H9 (cell line): ENCODE results near the gene HAPLN2. TPM values are rescaled to one million over a fixed set of nuclear protein-coding genes. Genes with fewer than 3 reads are reported as not detected.
A peak's percentile ranks its signal among the peaks of the same experiment; 100 is the strongest.

ENCODE experiments used
- DNase-seq: peaks from one replicate; pipeline ENCODE4 v3.0.0-alpha.2; 2017
- H2AFZ ChIP-seq: one replicate; pipeline ENCODE4 v1.6.1; 2013; ENCODE audit warnings: mild to moderate bottlenecking, low read length, control low read depth, moderate library complexity
- H2AK5ac ChIP-seq: 2 replicates; pipeline ENCODE4 v1.6.1; 2013; ENCODE audit warnings: low read length, control low read depth, mixed read lengths; ENCODE audit not compliant: insufficient read length
- H2BK120ac ChIP-seq: one replicate; pipeline ENCODE4 v1.6.1; 2013; ENCODE audit warnings: low read depth, mild to moderate bottlenecking, low read length, control low read depth, inconsistent platforms; ENCODE audit not compliant: poor library complexity, severe bottlenecking
- H2BK12ac ChIP-seq: 2 replicates; pipeline ENCODE4 v1.6.1; 2013; ENCODE audit warnings: low read length, control low read depth, mixed read lengths, low read depth; ENCODE audit not compliant: insufficient read length
- H2BK15ac ChIP-seq: 2 replicates; pipeline ENCODE4 v1.6.1; 2013; ENCODE audit warnings: low read depth, low read length, control low read depth
- H2BK20ac ChIP-seq: one replicate; pipeline ENCODE4 v1.6.1; 2013; ENCODE audit warnings: low read depth, mild to moderate bottlenecking, low read length, control low read depth, inconsistent platforms; ENCODE audit not compliant: poor library complexity, severe bottlenecking
- H2BK5ac ChIP-seq: 2 replicates; pipeline ENCODE4 v1.6.1; 2013; ENCODE audit warnings: low read length, control low read depth, mixed read lengths; ENCODE audit not compliant: insufficient read length
- H3K14ac ChIP-seq: 2 replicates; pipeline ENCODE4 v1.6.1; 2013; ENCODE audit warnings: low read length, control low read depth; ENCODE audit not compliant: insufficient read depth
- H3K18ac ChIP-seq: 2 replicates; pipeline ENCODE4 v1.6.1; 2013; ENCODE audit warnings: low read depth, mild to moderate bottlenecking, mixed read lengths, low read length, control low read depth; ENCODE audit not compliant: insufficient read length
- H3K23ac ChIP-seq: 2 replicates; pipeline ENCODE4 v1.6.1; 2013; ENCODE audit warnings: low read length, control low read depth, mixed read lengths, low read depth; ENCODE audit not compliant: insufficient read length
- H3K23me2 ChIP-seq: 2 replicates; pipeline ENCODE4 v1.6.1; 2013; ENCODE audit warnings: low read depth, mild to moderate bottlenecking, mixed read lengths, low read length, control low read depth; ENCODE audit not compliant: insufficient read length, poor library complexity, severe bottlenecking
- H3K27ac ChIP-seq: 2 replicates; pipeline ENCODE4 v1.5.1; 2013; ENCODE audit warnings: low read length, control low read depth, mixed read lengths, low read depth; ENCODE audit not compliant: insufficient read length
- H3K27me3 ChIP-seq: 2 replicates; pipeline ENCODE4 v1.6.1; 2013; ENCODE audit warnings: low read length, control low read depth, inconsistent platforms; ENCODE audit not compliant: insufficient read depth
- H3K4ac ChIP-seq: 2 replicates; pipeline ENCODE4 v1.6.1; 2013; ENCODE audit warnings: low read depth, mild to moderate bottlenecking, control low read depth, inconsistent platforms, low read length, moderate library complexity
- H3K4me1 ChIP-seq: 2 replicates; pipeline ENCODE4 v1.6.1; 2013; ENCODE audit warnings: low read length, control low read depth, inconsistent platforms; ENCODE audit not compliant: insufficient read depth
- H3K4me2 ChIP-seq: 2 replicates; pipeline ENCODE4 v1.6.1; 2013; ENCODE audit warnings: low read length, control low read depth, mixed read lengths; ENCODE audit not compliant: insufficient read length, insufficient read depth
- H3K56ac ChIP-seq: 2 replicates; pipeline ENCODE4 v1.6.1; 2013; ENCODE audit warnings: low read depth, mild to moderate bottlenecking, mixed read lengths, low read length, control low read depth; ENCODE audit not compliant: insufficient read length
- H3K79me1 ChIP-seq: 2 replicates; pipeline ENCODE4 v1.6.1; 2013; ENCODE audit warnings: low read depth, mild to moderate bottlenecking, moderate library complexity, low read length, control low read depth, inconsistent platforms; ENCODE audit not compliant: insufficient read depth, poor library complexity, severe bottlenecking
- H3K79me2 ChIP-seq: 2 replicates; pipeline ENCODE4 v1.6.1; 2013; ENCODE audit warnings: low read length, control low read depth, inconsistent platforms; ENCODE audit not compliant: insufficient read depth
- H3K9ac ChIP-seq: 2 replicates; pipeline ENCODE4 v1.6.1; 2013; ENCODE audit warnings: low read length, control low read depth, mixed read lengths; ENCODE audit not compliant: insufficient read length; ENCODE audit errors: extremely low read depth
- H3K9me3 ChIP-seq: one replicate; pipeline ENCODE4 v1.6.1; 2013; ENCODE audit warnings: low read depth, low read length, inconsistent platforms; ENCODE audit not compliant: control insufficient read depth
- H3T11ph ChIP-seq: one replicate; pipeline ENCODE4 v1.6.1; 2013; ENCODE audit warnings: mild to moderate bottlenecking, low read length, control low read depth, inconsistent platforms
- H4K20me1 ChIP-seq: one replicate; pipeline ENCODE4 v1.6.1; 2013; ENCODE audit not compliant: control insufficient read depth, insufficient read length, insufficient read depth
- H4K5ac ChIP-seq: 2 replicates; pipeline ENCODE4 v1.6.1; 2013; ENCODE audit warnings: low read depth, mild to moderate bottlenecking, mixed read lengths, low read length, control low read depth; ENCODE audit not compliant: insufficient read length
- H4K8ac ChIP-seq: replicated peaks from 2 replicates; pipeline ENCODE4 v1.6.1; 2013; ENCODE audit warnings: low read length, control low read depth, mixed read lengths, low read depth; ENCODE audit not compliant: insufficient read length
- H4K91ac ChIP-seq: 2 replicates; pipeline ENCODE4 v1.6.1; 2013; ENCODE audit warnings: low read depth, mild to moderate bottlenecking, moderate library complexity, mixed read lengths, low read length, control low read depth; ENCODE audit not compliant: insufficient read length
- H3K27ac Mint-ChIP-seq, 3 experiments: 2 replicates in 2 of 3; 3 replicates in 1 of 3; pipeline ENCODE4 v1.8.0; 2020 to 2021; ENCODE audit warnings: mixed read lengths in 3 of 3, mild to moderate bottlenecking in 1 of 3, moderate library complexity in 1 of 3
- H3K27me3 Mint-ChIP-seq: 2 replicates; pipeline ENCODE4 v1.8.0; 2021; ENCODE audit warnings: low read depth, mild to moderate bottlenecking, moderate library complexity, mixed read lengths
- H3K36me3 Mint-ChIP-seq, 3 experiments: 2 replicates in 2 of 3; 3 replicates in 1 of 3; pipeline ENCODE4 v1.8.0; 2020 to 2021; ENCODE audit warnings: low read depth in 3 of 3, mixed read lengths in 3 of 3; ENCODE audit not compliant: insufficient read depth in 1 of 3
- H3K4me1 Mint-ChIP-seq, 2 experiments: 2 replicates each; pipeline ENCODE4 v1.8.0; 2020; ENCODE audit warnings: mixed read lengths in 2 of 2
- H3K4me3 Mint-ChIP-seq, 2 experiments: 2 replicates in 1 of 2; 3 replicates in 1 of 2; pipeline ENCODE4 v1.8.0; 2020 to 2021; ENCODE audit warnings: mild to moderate bottlenecking in 2 of 2, mixed read lengths in 2 of 2, moderate library complexity in 1 of 2
- H3K9me3 Mint-ChIP-seq, 2 experiments: 2 replicates in 1 of 2; 3 replicates in 1 of 2; pipeline ENCODE4 v1.8.0; 2020; ENCODE audit warnings: mild to moderate bottlenecking in 2 of 2, mixed read lengths in 2 of 2, moderate library complexity in 1 of 2
- CTCF ChIP-seq: fragments of 200-600 bp; sonication (generic); conservative IDR thresholded peaks from 3 replicates; pipeline ENCODE4 v1.8.0; 2021; ENCODE audit warnings: antibody characterized with exemption, mild to moderate bottlenecking
- WGBS: extraction: QIAGEN DNeasy Blood & Tissue Kit; methylation state at CpG from one replicate; pipeline ENCODE4 v1.1.7; 2013; ENCODE audit warnings: missing lambda C conversion rate, low lambda C conversion rate, mixed read lengths; ENCODE audit not compliant: insufficient read length; ENCODE audit errors: extremely low coverage; 5-methylcytosine and 5-hydroxymethylcytosine counted together
- total RNA-seq: library from RNA; stranded (reverse); gene quantifications from 2 replicates; pipeline ENCODE4 v1.2.1, GENCODE V29; 2021

HAPLN2 gene
- total RNA-seq, 1 experiment from 2014 or later = 0.46 TPM

DNA sequence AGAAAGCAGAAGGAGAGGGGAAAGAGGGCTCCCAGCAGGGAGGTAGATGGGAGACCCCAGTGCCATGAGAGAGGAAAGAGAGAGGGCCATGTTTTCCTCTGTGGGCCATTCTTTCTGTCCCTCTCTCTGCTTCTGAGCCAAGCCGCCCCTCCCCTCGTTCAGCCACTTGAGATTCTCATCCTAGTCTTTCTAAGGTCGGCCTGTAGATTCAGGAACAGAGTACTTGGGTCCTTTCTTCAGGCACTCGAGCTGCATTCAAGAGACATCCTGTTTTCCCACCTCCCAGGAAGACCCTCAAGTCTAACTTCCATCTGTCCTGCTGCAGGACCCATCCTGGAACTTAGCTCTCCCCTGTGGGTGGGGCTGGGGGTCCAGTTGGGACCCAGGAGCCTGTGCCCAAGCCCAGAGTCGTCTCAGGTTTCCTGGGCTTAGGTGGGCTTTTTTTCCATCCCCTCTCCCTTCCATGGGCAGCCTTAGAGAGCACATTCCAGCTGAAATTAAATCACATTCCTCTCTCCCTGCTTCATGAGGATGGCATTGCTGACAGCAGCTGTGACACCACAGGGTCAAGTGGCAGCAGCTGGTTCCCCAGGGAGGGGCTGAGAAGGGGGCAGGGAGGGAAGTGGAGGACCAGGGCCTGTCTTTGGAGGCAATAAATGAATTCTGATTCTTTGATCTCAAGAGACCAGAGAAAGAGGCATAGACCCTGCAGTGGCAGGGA, 45.0 kb downstream of the HAPLN2 start:
- no peak overlapping the region; the same call in 1 of the 2 replicates for H3K4ac ChIP-seq
- peak overlapping the region; percentile 7 for H3K4me2 ChIP-seq
- Mint-ChIP-seq H3K27ac (peak overlapping the region; percentile 74 to 93 (median 86)), H3K36me3 (no peaks in the 10 kb centered on the region; a peak in 1 of 7 replicates), H3K27me3 (peaks cover 10% of the 10 kb centered on the region), H3K4me1 (peaks cover 91 to 96% of the 10 kb centered on the region in 2 experiments), H3K9me3 (no peaks in the 10 kb centered on the region; a peak in 1 of 5 replicates), H3K4me3 (peak overlapping the region in 1 of 2 experiments; percentile 65; a peak in 4 of 5 replicates)
- no peaks in the 10 kb centered on the region for H3K79me2 ChIP-seq
- no peak overlapping the region for H3T11ph ChIP-seq
- peak overlapping the region; percentile 46 for H3K14ac ChIP-seq
- no peak overlapping the region for H2BK15ac ChIP-seq
- H2AFZ ChIP-seq = no peak overlapping the region
- DNase-seq = peak; percentile 61
- peak overlapping the region; percentile 70 for H3K18ac ChIP-seq
- no peak overlapping the region for H2BK5ac ChIP-seq
- H2BK20ac ChIP-seq = no peak overlapping the region
- H4K5ac ChIP-seq = no peak overlapping the region
- H3K23ac ChIP-seq = no peak overlapping the region
- H2BK120ac ChIP-seq = no peak overlapping the region
- no peaks in the 10 kb centered on the region for H3K27me3 ChIP-seq
- H3K79me1 ChIP-seq = no peaks in the 10 kb centered on the region
- no peaks in the 10 kb centered on the region for H4K20me1 ChIP-seq
- no peak overlapping the region for H3K56ac ChIP-seq
- H3K4me1 ChIP-seq = peaks cover 23% of the 10 kb centered on the region; the same call in 1 of the 2 replicates
- H3K9me3 ChIP-seq = no peaks in the 10 kb centered on the region
- no peak overlapping the region for H4K8ac ChIP-seq
- H3K27ac ChIP-seq = no peak overlapping the region
- no peak overlapping the region for H3K9ac ChIP-seq
- peak overlapping the region; percentile 7 for H2BK12ac ChIP-seq
- no CpG with 5 or more reads among the region's 5 CpGs for WGBS
- no peak overlapping the region for H2AK5ac ChIP-seq
- no peak for TF ChIP-seq CTCF
- no peaks in the 10 kb centered on the region for H3K23me2 ChIP-seq
- no peak overlapping the region for H4K91ac ChIP-seq
